ENCODE data around the gene ARHGAP4.

The ARHGAP4 gene

DNA sequence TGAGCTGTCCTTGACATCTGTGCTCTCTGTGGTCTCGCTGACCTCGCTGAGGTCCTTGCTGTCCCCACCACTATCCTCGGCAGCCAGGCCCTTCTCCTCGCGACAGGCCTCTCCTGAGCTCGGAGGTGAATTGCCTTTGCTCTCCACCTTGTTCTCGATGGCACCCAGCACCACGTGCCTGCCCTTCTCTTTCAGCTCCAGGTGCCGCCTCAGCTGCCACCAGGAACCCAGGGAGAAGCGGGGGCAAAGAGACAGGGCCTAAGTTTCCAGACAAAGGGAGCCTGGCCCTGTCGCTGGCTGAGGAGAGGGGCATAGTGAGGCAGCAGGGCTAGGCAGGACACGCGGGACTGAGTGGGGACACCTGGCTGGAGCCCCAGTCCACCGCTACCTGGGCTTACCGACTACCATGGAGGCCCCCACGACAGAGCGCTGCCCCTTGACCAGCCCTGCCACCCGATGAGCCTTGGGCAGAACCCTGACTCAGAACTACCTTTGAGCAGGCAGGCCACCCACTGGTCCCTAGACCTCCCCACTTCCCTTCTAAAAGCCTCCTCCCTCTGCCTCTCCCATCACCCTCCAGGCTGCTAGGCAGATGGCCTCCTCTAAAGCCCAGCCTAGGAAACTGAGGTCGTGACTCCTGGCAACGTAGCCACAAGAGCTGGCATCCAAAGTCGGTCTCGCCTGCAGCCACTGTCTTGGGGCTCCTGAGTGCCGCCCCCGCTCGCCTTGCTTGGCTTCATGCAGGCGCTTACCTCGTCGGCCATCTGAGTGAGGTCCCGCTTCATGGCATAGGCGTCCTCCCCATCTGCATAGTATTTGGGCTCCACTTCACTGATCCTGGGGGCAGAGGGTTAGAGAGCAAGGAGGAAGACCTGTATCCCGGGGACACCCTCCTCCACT, 4.2 kb upstream of the ARHGAP4 start:
- TF ChIP-seq, protein P1, sequence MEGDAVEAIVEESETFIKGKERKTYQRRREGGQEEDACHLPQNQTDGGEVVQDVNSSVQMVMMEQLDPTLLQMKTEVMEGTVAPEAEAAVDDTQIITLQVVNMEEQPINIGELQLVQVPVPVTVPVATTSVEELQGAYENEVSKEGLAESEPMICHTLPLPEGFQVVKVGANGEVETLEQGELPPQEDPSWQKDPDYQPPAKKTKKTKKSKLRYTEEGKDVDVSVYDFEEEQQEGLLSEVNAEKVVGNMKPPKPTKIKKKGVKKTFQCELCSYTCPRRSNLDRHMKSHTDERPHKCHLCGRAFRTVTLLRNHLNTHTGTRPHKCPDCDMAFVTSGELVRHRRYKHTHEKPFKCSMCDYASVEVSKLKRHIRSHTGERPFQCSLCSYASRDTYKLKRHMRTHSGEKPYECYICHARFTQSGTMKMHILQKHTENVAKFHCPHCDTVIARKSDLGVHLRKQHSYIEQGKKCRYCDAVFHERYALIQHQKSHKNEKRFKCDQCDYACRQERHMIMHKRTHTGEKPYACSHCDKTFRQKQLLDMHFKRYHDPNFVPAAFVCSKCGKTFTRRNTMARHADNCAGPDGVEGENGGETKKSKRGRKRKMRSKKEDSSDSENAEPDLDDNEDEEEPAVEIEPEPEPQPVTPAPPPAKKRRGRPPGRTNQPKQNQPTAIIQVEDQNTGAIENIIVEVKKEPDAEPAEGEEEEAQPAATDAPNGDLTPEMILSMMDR (IDR thresholded peaks at IDR 0.05; ENCODE audit: insufficient read depth, missing control alignments): no peak
- FAIRE-seq (no peak), DNase-seq (ENCODE audit: insufficient read length, low spot score) (no peak)

DNA sequence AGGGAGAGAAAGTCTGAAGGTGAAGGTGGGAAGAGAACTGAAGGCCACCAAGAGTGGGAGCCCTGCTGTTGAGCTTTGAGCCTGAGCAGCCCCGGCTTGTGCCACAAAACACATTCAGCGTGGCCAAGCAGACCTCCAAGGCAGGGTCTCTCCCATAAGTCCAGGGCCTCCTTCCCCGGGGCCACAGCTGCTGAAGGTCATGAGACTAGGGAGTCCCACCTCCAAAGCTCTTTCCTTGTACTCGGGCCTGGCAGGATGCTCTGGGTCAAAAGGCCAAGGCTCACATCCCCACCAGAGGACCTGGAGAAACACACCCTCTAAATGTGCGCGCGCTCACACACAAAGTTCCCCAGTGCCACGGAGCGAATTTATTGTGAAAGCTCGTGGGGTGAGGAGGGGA, 3.5 kb upstream of the ARHGAP4 start:
- TF ChIP-seq, protein P1 (IDR thresholded peaks at IDR 0.05; ENCODE audit: insufficient read depth, missing control alignments): no peak
- DNase-seq (ENCODE audit: insufficient read length, low spot score): no peak
- no peak for FAIRE-seq

DNA sequence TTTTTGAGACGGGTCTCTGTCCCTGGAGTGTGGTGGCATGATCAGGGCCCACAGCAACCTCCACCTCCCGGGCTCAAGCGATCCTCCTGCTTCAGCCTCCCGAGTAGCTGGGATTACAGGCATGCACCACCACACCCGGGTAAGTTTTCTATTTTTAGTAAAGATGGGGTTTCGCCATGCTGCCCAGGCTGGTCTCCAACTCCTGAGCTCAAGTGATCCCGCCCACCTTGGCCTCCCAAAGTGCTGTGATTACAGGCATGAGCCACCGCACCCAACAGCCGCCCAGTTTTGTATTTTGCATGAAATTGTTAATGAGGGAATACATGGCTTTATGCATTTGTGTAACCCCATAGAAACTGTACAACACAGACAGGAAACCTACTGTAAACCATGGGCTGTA, 2.8 kb upstream of the ARHGAP4 start:
- no peak for FAIRE-seq
- TF ChIP-seq, protein P1 (IDR thresholded peaks at IDR 0.05; ENCODE audit: insufficient read depth, missing control alignments): no peak
- DNase-seq (ENCODE audit: insufficient read length, low spot score): no peak

DNA sequence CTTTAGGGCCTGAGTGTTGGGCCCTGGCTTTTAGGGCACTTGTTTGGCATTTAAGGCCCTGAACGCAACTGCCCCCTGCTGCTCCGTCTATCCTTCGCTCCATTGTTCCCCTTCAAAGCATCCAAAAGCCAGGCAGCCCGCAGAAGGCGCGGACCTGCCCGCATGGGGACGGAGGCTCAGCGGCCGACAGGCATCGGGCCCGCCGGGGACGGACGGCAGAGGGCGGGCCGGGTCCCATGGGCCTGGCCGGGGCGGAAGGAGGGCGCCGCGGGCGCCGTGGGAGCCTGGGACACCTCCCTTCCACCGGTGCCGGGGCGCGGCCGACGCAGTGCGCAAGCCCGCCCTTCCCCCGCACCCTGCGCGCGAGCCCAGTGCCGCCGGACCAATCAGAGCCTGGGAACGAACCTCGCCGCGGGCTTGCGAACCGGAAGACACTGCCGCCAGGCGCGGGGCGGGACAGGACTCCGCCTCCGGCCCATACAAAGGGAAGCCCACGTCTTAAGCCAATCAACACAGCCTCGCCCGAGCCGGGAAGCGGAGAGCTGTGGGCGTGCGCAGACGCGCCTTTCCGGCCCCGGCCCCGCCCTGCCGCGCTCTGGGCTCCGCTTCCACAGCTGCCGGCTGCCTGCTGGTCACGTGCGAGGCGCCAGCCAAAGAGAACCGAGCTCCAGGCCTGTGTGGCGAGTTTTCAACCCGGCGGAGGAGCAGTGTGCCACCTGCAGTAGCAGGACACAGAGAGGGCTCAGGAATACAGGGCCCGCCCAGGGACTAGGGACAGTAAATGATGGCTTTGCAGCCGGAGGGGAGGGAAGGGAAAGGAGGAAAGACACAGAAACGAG, 2.1 kb upstream of the ARHGAP4 start:
- TF ChIP-seq, protein P1 (IDR thresholded peaks at IDR 0.05; ENCODE audit: insufficient read depth, missing control alignments): no peak
- DNase-seq (ENCODE audit: insufficient read length, low spot score) (peak; percentile 80), FAIRE-seq (no peak)

DNA sequence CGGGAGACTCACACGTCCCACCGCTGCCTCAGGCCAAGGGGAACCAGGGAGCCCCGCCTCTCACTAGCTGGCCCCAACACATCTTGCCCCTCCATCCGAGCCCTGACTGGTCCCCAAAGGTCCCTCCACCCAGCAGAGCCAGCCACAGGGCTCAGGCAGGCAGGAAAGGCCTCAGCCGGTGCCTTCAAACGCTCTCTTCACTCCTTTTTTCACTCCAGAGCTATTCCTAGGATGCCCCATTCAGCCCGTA, 1.5 kb upstream of the ARHGAP4 start:
- FAIRE-seq (no peak), DNase-seq (ENCODE audit: insufficient read length, low spot score) (no peak)
- TF ChIP-seq, protein P1 (IDR thresholded peaks at IDR 0.05; ENCODE audit: insufficient read depth, missing control alignments): no peak

DNA sequence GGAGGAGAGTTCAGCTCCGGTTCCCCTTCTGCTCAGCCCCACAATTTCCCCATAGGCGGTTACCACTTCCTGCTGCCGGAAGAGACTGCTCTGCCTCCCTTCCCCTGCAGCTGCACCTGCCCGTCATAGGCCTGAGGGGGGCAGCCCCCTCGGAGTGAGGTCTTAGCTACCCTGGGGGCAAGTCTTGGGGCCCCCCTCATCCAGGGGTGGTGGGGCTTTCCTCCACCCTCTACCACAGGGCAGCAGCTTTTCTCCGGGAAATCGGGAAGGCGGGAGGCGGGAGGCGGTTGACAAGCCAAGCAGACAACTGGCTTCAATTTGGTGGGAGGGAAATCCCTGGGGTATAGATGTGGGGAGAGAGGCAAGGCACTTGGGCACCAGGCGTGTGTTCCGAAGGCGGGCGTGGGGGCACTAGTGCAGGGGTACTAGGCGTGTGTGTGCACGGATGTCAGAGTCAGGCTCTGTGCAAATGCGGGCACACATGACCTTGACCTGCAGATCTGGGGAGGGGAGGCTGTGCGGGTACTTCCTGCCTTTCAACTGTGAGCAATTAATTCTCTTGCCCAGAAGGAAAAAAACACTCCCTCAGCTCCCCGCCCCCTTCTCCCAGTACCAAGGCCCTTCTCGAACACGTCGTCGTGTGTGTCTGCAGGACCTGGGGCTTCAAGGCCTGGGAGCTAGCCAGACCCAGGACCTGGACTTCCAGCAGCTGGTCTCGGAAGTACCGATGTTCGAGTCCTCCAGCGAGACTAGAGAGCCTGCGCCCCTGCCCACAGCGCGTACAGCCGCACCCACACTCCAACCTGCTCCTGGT, 1.0 kb upstream of the ARHGAP4 start:
- TF ChIP-seq, protein P1 (IDR thresholded peaks at IDR 0.05; ENCODE audit: insufficient read depth, missing control alignments): no peak
- DNase-seq (ENCODE audit: insufficient read length, low spot score) (no peak), FAIRE-seq (no peak)
